ENCODE measurements around the gene MLPH. TPM values are rescaled to one million over a fixed set of nuclear protein-coding genes. Genes with fewer than 3 reads are reported as not detected.

MLPH gene
- total RNA-seq, 2 experiments from 2014 or later = 0.39 TPM; not detected in 1

- peaks cover 0 to 10% of the 10 kb centered on the region in 2 experiments for H3K27me3 ChIP-seq (ENCODE audit: control insufficient read depth in 1 of 2, insufficient read depth in 2 of 2, low read length in 2 of 2)
- H3K4me3 ChIP-seq (ENCODE audit: low read length) = no peak overlapping the region
- no peak for ATAC-seq (ENCODE audit: poor library complexity)
- no peaks in the 10 kb centered on the region for H3K36me3 Mint-ChIP-seq (ENCODE audit: low read depth)
- ChIA-PET CTCF (no interaction called here), POLR2A (no interaction called here)
- no peaks in the 10 kb centered on the region for H3K9me3 Mint-ChIP-seq
- H3K27me3 Mint-ChIP-seq = peaks cover 50% of the 10 kb centered on the region
- H3K4me1 ChIP-seq (ENCODE audit: insufficient read depth, low read length) = no peaks in the 10 kb centered on the region
- DNase-seq = no peak
- no peaks in the 10 kb centered on the region for H3K9me3 ChIP-seq (ENCODE audit: control insufficient read depth in 1 of 2, insufficient read depth in 1 of 2, low read length in 2 of 2)
- no peak overlapping the region for H3K4me3 Mint-ChIP-seq
- no peak overlapping the region for H3K27ac ChIP-seq (ENCODE audit: low read depth in 1 of 2, low read length in 2 of 2)
- TF ChIP-seq CTCF (IDR thresholded peaks at IDR 0.05) = no peak
- no peak overlapping the region for H3K27ac Mint-ChIP-seq
- H3K36me3 ChIP-seq (ENCODE audit: insufficient read depth, low read length) = no peaks in the 10 kb centered on the region
- no peaks in the 10 kb centered on the region for H3K4me1 Mint-ChIP-seq (ENCODE audit: low read depth)
- intact Hi-C loops (cut with DNase I, micrococcal nuclease) = no loop called here
Observed at GRCh38 chr2:237498341-237498740, 11.3 kb downstream of the MLPH start.

GRCh38 chr2:237500681-237501424 lies 13.8 kb downstream of the MLPH start:
- POLR2A ChIA-PET = no interaction called here

GRCh38 chr2:237501892-237502513 lies 15.0 kb downstream of the MLPH start:
- no peaks in the 10 kb centered on the region for H3K36me3 ChIP-seq (ENCODE audit: insufficient read depth, low read length)
- POLR2A ChIA-PET = no interaction called here
- H3K27ac ChIP-seq (ENCODE audit: low read depth in 1 of 2, low read length in 2 of 2) = no peak overlapping the region
- intact Hi-C loops (cut with DNase I, micrococcal nuclease) = no loop called here
- H3K9me3 ChIP-seq (ENCODE audit: control insufficient read depth in 1 of 2, insufficient read depth in 1 of 2, low read length in 2 of 2) = peaks cover 0 to 3% of the 10 kb centered on the region in 2 experiments
- Mint-ChIP-seq H3K36me3 (ENCODE audit: low read depth) (no peaks in the 10 kb centered on the region), H3K4me3 (no peak overlapping the region), H3K27me3 (peaks cover 38% of the 10 kb centered on the region), H3K4me1 (ENCODE audit: low read depth) (no peaks in the 10 kb centered on the region), H3K27ac (no peak overlapping the region), H3K9me3 (no peaks in the 10 kb centered on the region)
- CTCF ChIA-PET = no interaction called here
- ATAC-seq (ENCODE audit: poor library complexity) (no peak), DNase-seq (no peak)
- no peak overlapping the region for H3K4me3 ChIP-seq (ENCODE audit: low read length)
- no peaks in the 10 kb centered on the region for H3K4me1 ChIP-seq (ENCODE audit: insufficient read depth, low read length)
- H3K27me3 ChIP-seq (ENCODE audit: control insufficient read depth in 1 of 2, insufficient read depth in 2 of 2, low read length in 2 of 2) = peaks cover 0 to 6% of the 10 kb centered on the region in 2 experiments
- no peak for TF ChIP-seq CTCF (IDR thresholded peaks at IDR 0.05)

More at GRCh38 chr2:237500681-237501424, 13.8 kb downstream of the MLPH start:
- no peak for ATAC-seq (ENCODE audit: poor library complexity)
- Mint-ChIP-seq H3K4me1 (ENCODE audit: low read depth) (no peaks in the 10 kb centered on the region), H3K27ac (no peak overlapping the region), H3K27me3 (peaks cover 47% of the 10 kb centered on the region), H3K36me3 (ENCODE audit: low read depth) (no peaks in the 10 kb centered on the region), H3K9me3 (no peaks in the 10 kb centered on the region), H3K4me3 (no peak overlapping the region)
- peaks cover 0 to 8% of the 10 kb centered on the region in 2 experiments for H3K27me3 ChIP-seq (ENCODE audit: control insufficient read depth in 1 of 2, insufficient read depth in 2 of 2, low read length in 2 of 2)
- H3K4me1 ChIP-seq (ENCODE audit: insufficient read depth, low read length) = no peaks in the 10 kb centered on the region
- intact Hi-C loops (cut with DNase I, micrococcal nuclease) = no loop called here
- CTCF ChIA-PET = no interaction called here
- no peak for TF ChIP-seq CTCF (IDR thresholded peaks at IDR 0.05)
- no peak overlapping the region for H3K4me3 ChIP-seq (ENCODE audit: low read length)
- no peaks in the 10 kb centered on the region for H3K36me3 ChIP-seq (ENCODE audit: insufficient read depth, low read length)
- no peak for DNase-seq
- no peak overlapping the region for H3K27ac ChIP-seq (ENCODE audit: low read depth in 1 of 2, low read length in 2 of 2)
- peaks cover 0 to 3% of the 10 kb centered on the region in 2 experiments for H3K9me3 ChIP-seq (ENCODE audit: control insufficient read depth in 1 of 2, insufficient read depth in 1 of 2, low read length in 2 of 2)
